WERI-Rb-1 (cell line): ENCODE data around the gene ABCC2.

Source experiments
- DNase-seq: peaks from one replicate; pipeline ENCODE4 v3.0.0-alpha.2; 2020
- H3K27ac ChIP-seq: fragments of 250-450 bp; sonication (Bioruptor Pico); 2 replicates; pipeline ENCODE4 v1.5.1; 2020; ENCODE audit warnings: mild to moderate bottlenecking, moderate library complexity
- H3K27me3 ChIP-seq: fragments of 250-450 bp; sonication (Bioruptor Pico); 2 replicates; pipeline ENCODE4 v1.5.1; 2021; ENCODE audit warnings: mild to moderate bottlenecking, low read depth, moderate library complexity; ENCODE audit not compliant: insufficient read depth, severe bottlenecking
- H3K36me3 ChIP-seq: fragments of 250-450 bp; sonication (Bioruptor Pico); 2 replicates; pipeline ENCODE4 v1.5.1; 2020; ENCODE audit warnings: mild to moderate bottlenecking, moderate library complexity
- H3K4me3 ChIP-seq: 2 replicates; pipeline ENCODE4 v1.5.1; 2011; ENCODE audit warnings: low read depth, mild to moderate bottlenecking, control low read depth, low read length
- H3K9me3 ChIP-seq: fragments of 250-450 bp; sonication (Bioruptor Pico); 2 replicates; pipeline ENCODE4 v1.5.1; 2021; ENCODE audit warnings: mild to moderate bottlenecking, moderate library complexity; ENCODE audit not compliant: severe bottlenecking
- TF ChIP-seq, protein P1 (sequence below): IDR thresholded peaks from 2 replicates; pipeline ENCODE4 v1.5.1; 2011; ENCODE audit warnings: low read depth, mild to moderate bottlenecking, control low read depth, inconsistent platforms, low read length

The ABCC2 gene

DNA sequence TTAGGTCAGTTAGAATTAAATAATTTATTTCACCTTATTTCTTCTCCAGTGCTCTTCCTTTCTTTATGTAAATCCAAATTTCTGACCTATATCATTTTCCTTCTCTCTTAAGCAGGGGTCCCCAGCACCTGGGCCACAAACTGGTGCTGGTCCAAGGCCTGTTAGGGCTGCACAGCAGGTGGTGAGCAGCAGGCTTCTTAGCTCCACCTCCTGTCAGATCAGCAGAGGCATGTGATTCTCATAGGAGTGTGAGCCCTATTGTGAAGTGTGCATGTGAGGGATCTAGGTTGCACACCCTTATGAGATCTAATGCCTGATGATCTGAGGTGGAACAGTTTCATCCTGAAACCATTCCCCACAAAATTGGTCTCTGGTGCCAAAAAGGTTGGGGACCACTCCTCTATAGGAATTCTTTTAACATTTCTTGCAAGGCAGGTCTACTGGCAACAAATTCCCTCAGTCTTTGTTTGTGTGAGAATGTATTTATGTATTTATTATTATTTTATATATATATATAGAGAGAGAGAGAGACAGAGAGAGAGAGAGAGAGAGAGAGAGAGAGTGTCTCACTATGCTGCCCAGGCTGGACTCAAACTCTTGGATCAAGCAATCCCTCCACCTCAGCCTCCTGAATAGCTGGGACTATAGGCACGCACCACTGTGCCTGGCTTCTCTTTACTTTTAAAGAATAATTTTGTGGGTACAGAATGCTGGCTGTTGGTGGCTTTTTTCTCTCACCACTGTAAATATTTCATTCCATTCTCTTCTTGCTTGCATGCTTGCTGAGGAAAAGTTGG lies 4.3 kb upstream of the ABCC2 start:
- Histone ChIP-seq H3K27ac (no peak overlapping the region), H3K4me3 (no peak overlapping the region)

GRCh38 chr10:99779335-99779734 lies 3.1 kb upstream of the ABCC2 start:
- Histone ChIP-seq H3K27me3 (no peaks in the 10 kb centered on the region), H3K4me3 (no peak overlapping the region), H3K36me3 (no peaks in the 10 kb centered on the region), H3K9me3 (no peaks in the 10 kb centered on the region), H3K27ac (no peak overlapping the region)
- no peak for DNase-seq
- TF ChIP-seq, protein P1, sequence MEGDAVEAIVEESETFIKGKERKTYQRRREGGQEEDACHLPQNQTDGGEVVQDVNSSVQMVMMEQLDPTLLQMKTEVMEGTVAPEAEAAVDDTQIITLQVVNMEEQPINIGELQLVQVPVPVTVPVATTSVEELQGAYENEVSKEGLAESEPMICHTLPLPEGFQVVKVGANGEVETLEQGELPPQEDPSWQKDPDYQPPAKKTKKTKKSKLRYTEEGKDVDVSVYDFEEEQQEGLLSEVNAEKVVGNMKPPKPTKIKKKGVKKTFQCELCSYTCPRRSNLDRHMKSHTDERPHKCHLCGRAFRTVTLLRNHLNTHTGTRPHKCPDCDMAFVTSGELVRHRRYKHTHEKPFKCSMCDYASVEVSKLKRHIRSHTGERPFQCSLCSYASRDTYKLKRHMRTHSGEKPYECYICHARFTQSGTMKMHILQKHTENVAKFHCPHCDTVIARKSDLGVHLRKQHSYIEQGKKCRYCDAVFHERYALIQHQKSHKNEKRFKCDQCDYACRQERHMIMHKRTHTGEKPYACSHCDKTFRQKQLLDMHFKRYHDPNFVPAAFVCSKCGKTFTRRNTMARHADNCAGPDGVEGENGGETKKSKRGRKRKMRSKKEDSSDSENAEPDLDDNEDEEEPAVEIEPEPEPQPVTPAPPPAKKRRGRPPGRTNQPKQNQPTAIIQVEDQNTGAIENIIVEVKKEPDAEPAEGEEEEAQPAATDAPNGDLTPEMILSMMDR: no peak

More for the DNA sequence above, 4.3 kb upstream of the ABCC2 start:
- no peaks in the 10 kb centered on the region for H3K9me3 ChIP-seq
- H3K27me3 ChIP-seq: no peaks in the 10 kb centered on the region
- H3K36me3 ChIP-seq: no peaks in the 10 kb centered on the region
- no peak for DNase-seq
- TF ChIP-seq, protein P1: no peak

- Histone ChIP-seq H3K9me3 (no peaks in the 10 kb centered on the region), H3K36me3 (no peaks in the 10 kb centered on the region), H3K27ac (no peak overlapping the region), H3K27me3 (no peaks in the 10 kb centered on the region), H3K4me3 (no peak overlapping the region)
- TF ChIP-seq, protein P1: no peak
- DNase-seq: no peak
These were observed 558 bp upstream of the ABCC2 start for GRCh38 chr10:99781734-99782429.

- Histone ChIP-seq H3K27ac (no peak overlapping the region), H3K9me3 (no peaks in the 10 kb centered on the region), H3K27me3 (no peaks in the 10 kb centered on the region), H3K4me3 (no peak overlapping the region), H3K36me3 (no peaks in the 10 kb centered on the region)
- DNase-seq: no peak
- TF ChIP-seq, protein P1: no peak
These were observed 1.7 kb downstream of the ABCC2 start for GRCh38 chr10:99784016-99784726.

DNA sequence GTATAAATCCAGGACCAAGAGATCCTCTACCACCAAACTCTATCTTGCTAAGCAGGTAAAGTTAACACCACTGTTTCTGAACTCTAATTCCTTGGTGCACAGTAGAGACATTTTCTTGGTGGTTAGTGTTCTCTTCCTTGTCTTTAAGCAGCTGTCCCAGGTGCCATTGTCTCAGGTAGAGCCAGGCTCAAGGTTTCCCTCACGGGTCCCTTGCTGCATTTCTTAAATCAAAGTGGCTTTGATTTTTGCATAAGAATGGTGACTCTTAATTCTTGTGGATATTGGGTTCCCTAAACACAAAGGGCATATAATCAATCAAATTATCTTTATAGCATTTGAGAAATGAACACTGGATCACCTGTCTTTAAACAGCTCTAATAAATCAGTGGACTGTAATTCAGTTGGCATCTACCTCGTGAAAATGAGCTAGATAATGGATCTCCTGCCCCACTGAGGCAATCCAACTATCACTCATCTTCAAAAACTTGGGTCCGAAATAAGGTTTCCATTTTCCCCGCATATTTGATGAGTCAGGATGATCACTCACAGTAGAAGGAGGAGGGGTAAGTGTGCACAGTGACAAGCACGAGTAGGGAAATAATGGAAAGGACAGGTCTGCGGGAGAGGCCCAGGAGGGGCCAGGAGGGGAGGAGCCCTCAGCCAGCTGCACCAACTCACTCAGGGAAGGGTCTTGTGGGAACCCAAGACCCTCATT lies 2.4 kb downstream of the ABCC2 start:
- H3K4me3 ChIP-seq: no peak overlapping the region
- H3K27me3 ChIP-seq: no peaks in the 10 kb centered on the region
- H3K9me3 ChIP-seq: no peaks in the 10 kb centered on the region
- TF ChIP-seq, protein P1: no peak
- H3K36me3 ChIP-seq: no peaks in the 10 kb centered on the region
- no peak overlapping the region for H3K27ac ChIP-seq
- DNase-seq: no peak
